Endothelial cell of umbilical vein (primary cell): Measurements from ENCODE around the gene MAP3K15.

Experiments used
- CTCF ChIP-seq, 2 donors: IDR thresholded peaks; 1 replicate in 1 of 2; 2 replicates in 1 of 2; pipeline ENCODE4 v1.5.1; 2011; ENCODE audit warnings: low read length in 2 of 2, mild to moderate bottlenecking in 2 of 2, moderate library complexity in 2 of 2, control low read depth in 1 of 2, inconsistent platforms in 1 of 2, low read depth in 1 of 2; ENCODE audit not compliant: insufficient read depth in 1 of 2; ENCODE audit errors: extremely low read depth in 1 of 2
- EZH2 ChIP-seq: IDR thresholded peaks from 2 replicates; pipeline ENCODE4 v1.6.1; 2012; ENCODE audit warnings: borderline replicate concordance, low read depth, mild to moderate bottlenecking, moderate library complexity, low read length, inconsistent platforms; ENCODE audit not compliant: severe bottlenecking
- POLR2A ChIP-seq: IDR thresholded peaks from 2 replicates; pipeline ENCODE4 v1.6.1; 2012; ENCODE audit warnings: low read depth, mild to moderate bottlenecking, control low read depth, low read length

DNA sequence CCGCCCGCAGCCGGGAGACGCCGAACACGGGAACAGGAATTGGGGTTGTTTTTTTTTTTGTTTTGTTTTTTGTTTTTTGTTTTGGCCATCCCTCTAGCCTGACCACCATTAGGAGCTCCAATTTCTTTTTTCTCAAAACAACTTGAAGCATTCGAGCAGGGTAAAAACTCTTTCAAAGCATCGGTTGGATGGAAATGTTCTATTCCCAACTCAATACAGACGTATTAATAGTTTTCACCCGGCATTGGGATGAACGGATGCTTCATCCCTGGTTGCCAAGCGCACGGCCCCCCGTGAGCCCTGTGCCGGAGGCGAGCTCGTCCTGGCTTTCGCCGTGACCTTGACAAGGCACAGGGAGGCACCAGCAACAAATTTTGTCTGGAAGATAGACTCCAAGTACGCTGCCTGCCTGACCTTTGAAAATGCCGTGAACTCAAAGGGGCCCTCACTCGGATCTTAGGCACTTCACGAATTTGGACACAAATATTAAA is 352 bp upstream of the MAP3K15 start:
- TF ChIP-seq POLR2A = no peak
- TF ChIP-seq CTCF (IDR thresholded peaks at IDR 0.05; ENCODE audit: extremely low read depth in 1 of 2, insufficient read depth in 1 of 2, low read depth in 1 of 2, low read length in 2 of 2) = no peak
- no peak for TF ChIP-seq EZH2
